ENCODE results near the gene TAF11L2. TPM values are rescaled to one million over a fixed set of nuclear protein-coding genes. Genes with fewer than 3 reads are reported as not detected.

Gene TAF11L2
- total and polyA plus RNA-seq, 5 experiments from 2014 or later, result not detected

Other genes starting within 250 kb of the TAF11L2 start
- not detected for gene TAF11L3, start 20.1 kb downstream of the TAF11L2 start, total RNA-seq
- not detected for gene TAF11L3, start 20.1 kb downstream of the TAF11L2 start, polyA plus RNA-seq
- not detected for gene TAF11L4, start 23.6 kb downstream of the TAF11L2 start, total RNA-seq
- not detected for gene TAF11L4, start 23.6 kb downstream of the TAF11L2 start, polyA plus RNA-seq
- not detected for gene TAF11L5, start 27.0 kb downstream of the TAF11L2 start, total RNA-seq
- gene TAF11L5, start 27.0 kb downstream of the TAF11L2 start, polyA plus RNA-seq, result not detected
- gene TAF11L6, start 30.4 kb downstream of the TAF11L2 start, total RNA-seq, result not detected
- gene TAF11L6, start 30.4 kb downstream of the TAF11L2 start, polyA plus RNA-seq, result not detected
- not detected for gene TAF11L7, start 87.5 kb downstream of the TAF11L2 start, total RNA-seq
- not detected for gene TAF11L7, start 87.5 kb downstream of the TAF11L2 start, polyA plus RNA-seq
- not detected for gene TAF11L8, start 92.7 kb downstream of the TAF11L2 start, total RNA-seq
- not detected for gene TAF11L8, start 92.7 kb downstream of the TAF11L2 start, polyA plus RNA-seq
- not detected for gene TAF11L9, start 96.2 kb downstream of the TAF11L2 start, total RNA-seq
- gene TAF11L9, start 96.2 kb downstream of the TAF11L2 start, polyA plus RNA-seq, result not detected
- not detected for gene TAF11L10, start 99.6 kb downstream of the TAF11L2 start, total RNA-seq
- not detected for gene TAF11L10, start 99.6 kb downstream of the TAF11L2 start, polyA plus RNA-seq
- not detected for gene TAF11L11, start 106.0 kb downstream of the TAF11L2 start, total RNA-seq
- not detected for gene TAF11L11, start 106.0 kb downstream of the TAF11L2 start, polyA plus RNA-seq
- gene TAF11L12, start 112.2 kb downstream of the TAF11L2 start, total RNA-seq, result not detected
- not detected for gene TAF11L12, start 112.2 kb downstream of the TAF11L2 start, polyA plus RNA-seq
- not detected for gene TAF11L13, start 133.9 kb downstream of the TAF11L2 start, total RNA-seq
- gene TAF11L13, start 133.9 kb downstream of the TAF11L2 start, polyA plus RNA-seq, result not detected
- gene TAF11L14, start 136.2 kb downstream of the TAF11L2 start, total RNA-seq, result not detected
- gene TAF11L14, start 136.2 kb downstream of the TAF11L2 start, polyA plus RNA-seq, result not detected

All from naive thymus-derived CD8-positive, alpha-beta T cell (primary cell).